Tibial nerve (tissue), 4 donors: ENCODE data around the gene GALNT12. TPM values are rescaled to one million over a fixed set of nuclear protein-coding genes. Genes with fewer than 3 reads are reported as not detected.

Experiments used
- DNase-seq, 2 donors: peaks; one replicate each; pipeline ENCODE4 v3.0.0-alpha.2; 2019; ENCODE audit warnings: low spot score in 2 of 2
- H3K27ac ChIP-seq, 4 donors: fragments of 200-600 bp; sonication (generic) in 3 of 4; one replicate each; pipeline ENCODE4 v1.5.1; 2017 to 2019; ENCODE audit warnings: mild to moderate bottlenecking in 1 of 4
- H3K27me3 ChIP-seq, 2 donors: fragments of 200-600 bp; sonication (generic) in 1 of 2; one replicate each; pipeline versions ENCODE4 v1.5.1 to v1.6.0; 2017 to 2019
- H3K36me3 ChIP-seq, 3 donors: fragments of 200-600 bp; sonication (generic); one replicate each; pipeline ENCODE4 v1.5.1; 2018 to 2019
- H3K4me1 ChIP-seq, 4 donors: fragments of 200-600 bp; sonication (generic) in 3 of 4; one replicate each; pipeline ENCODE4 v1.5.1; 2017 to 2019
- H3K4me3 ChIP-seq, 4 donors: fragments of 200-600 bp; sonication (generic) in 3 of 4; one replicate each; pipeline ENCODE4 v1.5.1; 2017 to 2019; ENCODE audit warnings: mild to moderate bottlenecking in 1 of 4, moderate library complexity in 1 of 4
- H3K9me3 ChIP-seq, 4 donors: fragments of 200-600 bp; sonication (generic) in 3 of 4; one replicate each; pipeline ENCODE4 v1.5.1; 2017 to 2019
- EP300 ChIP-seq, 2 donors: sonication (generic); formaldehyde crosslinking; IDR thresholded peaks; one replicate each; pipeline ENCODE4 v1.6.1; 2017; ENCODE audit warnings: antibody characterized with exemption in 2 of 2, mild to moderate bottlenecking in 1 of 2
- POLR2A ChIP-seq, 2 donors: fragments of 450-650 bp; IDR thresholded peaks; one replicate each; pipeline ENCODE4 v1.6.1; 2017; ENCODE audit warnings: antibody characterized with exemption in 2 of 2, mild to moderate bottlenecking in 2 of 2, moderate library complexity in 2 of 2
- WGBS, 2 donors: methylation state at CpG; one replicate each; pipeline ENCODE4 v1.1.5; 2018; 5-methylcytosine and 5-hydroxymethylcytosine counted together
- total RNA-seq, 4 donors: library from RNA; depleted of rRNA; stranded (reverse); fragments of >200 nt; gene quantifications; one replicate each; pipeline ENCODE4 v1.1.0, GENCODE V29; 2016
- TF ChIP-seq, protein P1 (sequence below), 5 experiments: fragments of 200-600 bp in 3 of 5; fragments of 450-650 bp in 2 of 5; sonication (generic) in 3 of 5; IDR thresholded peaks; one replicate each; pipeline ENCODE4 v1.5.1; 2016 to 2019; ENCODE audit warnings: antibody characterized with exemption in 5 of 5, mild to moderate bottlenecking in 3 of 5, moderate library complexity in 2 of 5

Gene GALNT12
- total RNA-seq, 4 donors from 2014 or later: 1.8 to 6.0 (median 3.5) TPM

GRCh38 chr9:98837516-98837915 lies 30.0 kb downstream of the GALNT12 start:
- no peaks in the 10 kb centered on the region for H3K36me3 ChIP-seq
- no peaks in the 10 kb centered on the region for H3K9me3 ChIP-seq
- no peak overlapping the region for H3K27ac ChIP-seq
- DNase-seq: no peak
- H3K4me1 ChIP-seq: peaks cover 0 to 7% (median 0%) of the 10 kb centered on the region in 4 donors
- H3K4me3 ChIP-seq: no peak overlapping the region
- 90 to 95% methylated on average over 4 of the region's 4 CpGs for WGBS, 2 donors
- no peaks in the 10 kb centered on the region for H3K27me3 ChIP-seq
- TF ChIP-seq EP300 (IDR thresholded peaks at IDR 0.05) (no peak), POLR2A (IDR thresholded peaks at IDR 0.05) (no peak)
- TF ChIP-seq, protein P1, sequence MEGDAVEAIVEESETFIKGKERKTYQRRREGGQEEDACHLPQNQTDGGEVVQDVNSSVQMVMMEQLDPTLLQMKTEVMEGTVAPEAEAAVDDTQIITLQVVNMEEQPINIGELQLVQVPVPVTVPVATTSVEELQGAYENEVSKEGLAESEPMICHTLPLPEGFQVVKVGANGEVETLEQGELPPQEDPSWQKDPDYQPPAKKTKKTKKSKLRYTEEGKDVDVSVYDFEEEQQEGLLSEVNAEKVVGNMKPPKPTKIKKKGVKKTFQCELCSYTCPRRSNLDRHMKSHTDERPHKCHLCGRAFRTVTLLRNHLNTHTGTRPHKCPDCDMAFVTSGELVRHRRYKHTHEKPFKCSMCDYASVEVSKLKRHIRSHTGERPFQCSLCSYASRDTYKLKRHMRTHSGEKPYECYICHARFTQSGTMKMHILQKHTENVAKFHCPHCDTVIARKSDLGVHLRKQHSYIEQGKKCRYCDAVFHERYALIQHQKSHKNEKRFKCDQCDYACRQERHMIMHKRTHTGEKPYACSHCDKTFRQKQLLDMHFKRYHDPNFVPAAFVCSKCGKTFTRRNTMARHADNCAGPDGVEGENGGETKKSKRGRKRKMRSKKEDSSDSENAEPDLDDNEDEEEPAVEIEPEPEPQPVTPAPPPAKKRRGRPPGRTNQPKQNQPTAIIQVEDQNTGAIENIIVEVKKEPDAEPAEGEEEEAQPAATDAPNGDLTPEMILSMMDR (IDR thresholded peaks at IDR 0.05): no peak

DNA sequence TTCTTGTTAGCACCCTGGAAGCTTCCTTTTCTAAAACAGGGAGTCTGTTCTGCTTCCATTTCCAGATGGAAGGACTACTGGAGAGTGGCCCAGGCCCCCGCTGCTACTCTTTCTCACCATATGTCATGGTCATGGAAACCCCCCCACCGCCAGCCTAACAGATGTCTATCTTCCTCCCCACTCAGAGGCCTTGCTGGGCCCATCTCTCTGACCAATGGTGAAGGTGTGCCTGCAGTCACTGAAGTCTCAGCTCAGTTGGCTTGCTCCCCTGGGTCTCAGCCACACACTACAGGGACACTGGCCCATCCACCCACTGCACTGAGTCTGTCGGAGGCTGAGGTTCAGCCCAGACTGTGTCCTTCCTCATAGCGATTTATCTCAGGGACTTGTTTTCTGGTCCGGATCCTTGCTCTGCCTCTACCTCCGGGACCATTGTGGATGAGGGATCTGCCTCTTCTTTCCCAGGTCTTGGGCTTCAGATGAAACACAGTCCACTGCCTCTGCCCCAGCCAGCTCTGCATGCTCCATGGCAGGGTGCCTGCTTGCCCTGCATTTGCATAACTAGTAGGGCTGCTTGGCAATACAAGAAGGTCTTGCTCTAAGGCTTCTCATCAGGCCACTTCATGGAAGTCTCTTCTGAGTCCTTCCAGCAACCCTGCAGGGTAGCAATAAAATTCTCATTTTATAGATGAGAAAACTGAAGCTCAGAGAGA lies 30.8 kb downstream of the GALNT12 start:
- DNase-seq: no peak
- WGBS, 2 donors: 96 to 97% methylated on average over 6 of the region's 6 CpGs
- TF ChIP-seq POLR2A (IDR thresholded peaks at IDR 0.05): no peak

DNA sequence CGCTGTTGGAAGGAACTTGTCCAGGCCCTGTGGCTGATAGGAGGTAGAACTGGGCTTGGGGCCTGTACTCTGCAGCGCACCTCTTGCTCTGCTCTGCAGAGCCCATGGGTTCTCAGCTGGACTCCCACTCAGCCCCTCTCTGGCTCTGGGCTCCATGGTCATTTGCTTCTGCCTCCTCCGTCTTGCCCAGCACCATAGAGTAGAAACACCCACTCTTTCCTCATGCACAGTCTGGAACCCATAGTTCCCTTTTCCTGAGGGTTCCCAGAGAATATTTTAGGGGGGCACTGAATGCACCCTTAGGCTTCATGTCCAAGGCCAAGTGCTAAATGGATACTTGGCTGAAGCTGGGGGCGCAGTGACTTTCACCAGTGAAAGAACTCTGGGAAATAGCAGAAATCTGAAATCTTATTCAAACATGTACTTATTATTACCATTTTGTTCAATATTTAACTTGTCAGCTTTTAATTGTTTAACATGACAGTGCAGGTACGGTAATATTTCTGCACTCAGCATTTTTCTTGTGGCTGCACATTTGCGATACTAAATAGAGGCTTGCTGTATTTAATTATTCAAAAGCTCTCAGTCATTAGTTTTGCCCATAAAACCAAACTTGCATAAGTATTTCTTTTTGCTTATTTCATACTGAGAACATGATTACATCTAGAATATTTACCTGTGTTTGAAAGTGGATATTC lies 31.5 kb downstream of the GALNT12 start:
- Histone ChIP-seq H3K27me3 (no peaks in the 10 kb centered on the region), H3K4me3 (no peak overlapping the region), H3K4me1 (peaks cover 0 to 4% (median 0%) of the 10 kb centered on the region in 4 donors), H3K36me3 (no peaks in the 10 kb centered on the region), H3K27ac (no peak overlapping the region), H3K9me3 (no peaks in the 10 kb centered on the region)
- 89 to 92% methylated on average over 6 of the region's 6 CpGs for WGBS, 2 donors
- no peak for TF ChIP-seq POLR2A (IDR thresholded peaks at IDR 0.05)
- no peak for TF ChIP-seq EP300 (IDR thresholded peaks at IDR 0.05)
- TF ChIP-seq, protein P1 (IDR thresholded peaks at IDR 0.05): no peak
- no peak for DNase-seq

More for the DNA sequence above, 30.8 kb downstream of the GALNT12 start:
- Histone ChIP-seq H3K27me3 (no peaks in the 10 kb centered on the region), H3K4me1 (peaks cover 0 to 4% (median 0%) of the 10 kb centered on the region in 4 donors), H3K36me3 (no peaks in the 10 kb centered on the region), H3K27ac (no peak overlapping the region), H3K4me3 (no peak overlapping the region), H3K9me3 (no peaks in the 10 kb centered on the region)

- 81 to 88% methylated on average over 4 of the region's 4 CpGs for WGBS, 2 donors
- H3K36me3 ChIP-seq: no peaks in the 10 kb centered on the region
- TF ChIP-seq POLR2A (IDR thresholded peaks at IDR 0.05): no peak
- TF ChIP-seq EP300 (IDR thresholded peaks at IDR 0.05): no peak
- TF ChIP-seq, protein P1 (IDR thresholded peaks at IDR 0.05): no peak
- no peaks in the 10 kb centered on the region for H3K27me3 ChIP-seq
- no peak overlapping the region for H3K27ac ChIP-seq
- no peak for DNase-seq
- no peaks in the 10 kb centered on the region for H3K9me3 ChIP-seq
- H3K4me3 ChIP-seq: no peak overlapping the region
- peaks cover 0 to 4% (median 0%) of the 10 kb centered on the region in 4 donors for H3K4me1 ChIP-seq
Observed at GRCh38 chr9:98839724-98840123, 32.3 kb downstream of the GALNT12 start.

GRCh38 chr9:98842510-98842909 lies 35.0 kb downstream of the GALNT12 start:
- Histone ChIP-seq H3K9me3 (no peaks in the 10 kb centered on the region), H3K4me3 (no peak overlapping the region), H3K27me3 (no peaks in the 10 kb centered on the region), H3K36me3 (no peaks in the 10 kb centered on the region), H3K27ac (no peak overlapping the region), H3K4me1 (no peaks in the 10 kb centered on the region)
- 81 to 82% methylated on average over 7 of the region's 7 CpGs for WGBS, 2 donors
- DNase-seq: no peak
- TF ChIP-seq, protein P1 (IDR thresholded peaks at IDR 0.05): no peak
- TF ChIP-seq POLR2A (IDR thresholded peaks at IDR 0.05) (no peak), EP300 (IDR thresholded peaks at IDR 0.05) (no peak)
